Stimulated activated CD8-positive, alpha-beta memory T cell treated with anti-CD3 and anti-CD28 coated beads, Interleukin-15, amount 100 ng/mL, for 1 hour (primary cell): Measurements from ENCODE around the gene CCNT1.
"Not testable (repeated sequence)": the region's sequence is repeated elsewhere in the genome, so short reads cannot be mapped to it uniquely, and the experiment has no call there.

Experiments used
- DNase-seq: peaks from one replicate; pipeline ENCODE4 v3.0.0-alpha.2; 2020; ENCODE audit warnings: low read depth

CCNT1 gene

GRCh38 chr12:48716493-48717251 lies at the start of gene CCNT1:
Gene CCNT1, minus strand, starts transcription at chr12:48716707. Its CDS starts 32 bp downstream, at chr12:48716675.
- DNase-seq: peak; percentile 96

GRCh38 chr12:48765753-48766162 lies 49.3 kb upstream of the CCNT1 start:
- no peak for DNase-seq

DNA sequence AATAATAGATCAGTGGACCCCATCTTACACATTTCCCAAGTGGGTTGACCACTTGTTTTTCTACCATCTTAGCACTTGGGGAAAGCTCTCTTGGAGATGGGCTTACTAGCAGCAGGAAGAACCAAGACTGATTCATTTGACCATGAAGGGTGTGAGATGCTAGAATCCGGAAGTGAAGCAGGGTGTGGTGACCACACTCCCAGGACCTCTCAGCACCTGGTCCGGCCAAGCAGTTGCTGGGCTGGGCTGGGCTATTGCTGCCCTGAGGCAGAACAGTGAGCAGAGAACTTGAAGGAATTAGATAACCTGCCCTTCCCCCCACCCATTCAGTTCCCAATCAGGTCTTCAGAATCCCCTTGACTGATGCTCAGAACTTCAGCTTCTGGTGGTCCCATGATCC lies 48.0 kb upstream of the CCNT1 start:
- DNase-seq: no peak

DNA sequence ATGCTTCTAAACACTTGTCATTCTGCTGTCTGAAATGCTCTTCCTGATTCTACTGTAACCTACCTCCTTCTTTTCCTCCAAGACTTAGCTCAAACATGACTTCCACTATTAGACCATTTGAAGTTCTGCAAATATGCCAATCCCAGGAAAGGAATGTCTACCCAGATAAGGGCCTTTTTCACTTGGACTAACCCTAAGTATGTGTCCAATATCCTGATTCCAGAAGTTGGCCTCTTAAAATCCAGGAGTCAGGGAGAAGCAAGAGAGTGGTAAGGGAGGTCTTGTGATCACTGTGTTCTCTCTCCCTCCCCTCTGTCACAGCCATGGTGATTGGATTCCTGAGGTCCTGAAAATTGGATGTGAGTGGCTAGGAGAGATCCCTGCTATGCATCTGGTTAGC lies 42.2 kb upstream of the CCNT1 start:
- no peak for DNase-seq

GRCh38 chr12:48758186-48758585 lies 41.7 kb upstream of the CCNT1 start:
- no peak for DNase-seq

- no peak for DNase-seq
These were observed 34.4 kb upstream of the CCNT1 start for GRCh38 chr12:48750769-48751356.

- no peak for DNase-seq
These were observed 33.7 kb upstream of the CCNT1 start for GRCh38 chr12:48750215-48750614.

DNA sequence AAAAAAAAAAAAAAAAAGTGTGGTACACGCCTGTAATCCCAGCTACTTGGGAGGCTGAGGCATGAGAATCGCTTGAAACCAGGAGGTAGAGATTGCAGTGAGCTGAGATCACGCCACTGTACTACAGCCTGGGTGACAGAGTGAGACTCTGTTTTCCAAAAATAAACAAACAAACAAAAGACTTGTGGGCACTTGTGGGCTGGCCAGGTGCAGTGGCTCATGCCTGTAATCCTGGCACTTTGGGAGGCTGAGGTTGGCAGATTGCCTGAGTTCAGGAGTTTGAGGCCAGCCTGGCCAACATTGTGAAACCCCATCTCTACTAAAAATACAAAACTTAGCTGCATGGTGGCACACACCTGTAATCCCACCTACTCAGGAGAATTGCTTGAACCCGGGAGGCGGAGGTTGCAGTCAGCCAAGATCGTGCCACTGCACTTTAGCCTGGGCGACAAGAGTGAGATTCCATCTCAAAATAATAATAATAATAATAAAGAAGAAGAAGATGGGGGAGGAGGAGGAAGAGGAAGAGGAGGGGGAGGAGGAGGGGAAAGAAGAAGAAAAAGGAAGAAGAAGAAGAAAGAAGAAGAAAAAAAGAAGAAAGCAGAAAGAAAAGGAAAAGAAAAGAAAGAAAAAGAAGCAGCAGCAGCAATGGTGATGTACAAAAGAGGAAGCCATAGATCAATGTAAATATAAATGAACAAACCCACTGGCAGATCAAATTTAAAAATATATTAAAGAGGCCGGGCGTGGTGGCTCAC lies 27.9 kb upstream of the CCNT1 start:
- DNase-seq: no peak

DNA sequence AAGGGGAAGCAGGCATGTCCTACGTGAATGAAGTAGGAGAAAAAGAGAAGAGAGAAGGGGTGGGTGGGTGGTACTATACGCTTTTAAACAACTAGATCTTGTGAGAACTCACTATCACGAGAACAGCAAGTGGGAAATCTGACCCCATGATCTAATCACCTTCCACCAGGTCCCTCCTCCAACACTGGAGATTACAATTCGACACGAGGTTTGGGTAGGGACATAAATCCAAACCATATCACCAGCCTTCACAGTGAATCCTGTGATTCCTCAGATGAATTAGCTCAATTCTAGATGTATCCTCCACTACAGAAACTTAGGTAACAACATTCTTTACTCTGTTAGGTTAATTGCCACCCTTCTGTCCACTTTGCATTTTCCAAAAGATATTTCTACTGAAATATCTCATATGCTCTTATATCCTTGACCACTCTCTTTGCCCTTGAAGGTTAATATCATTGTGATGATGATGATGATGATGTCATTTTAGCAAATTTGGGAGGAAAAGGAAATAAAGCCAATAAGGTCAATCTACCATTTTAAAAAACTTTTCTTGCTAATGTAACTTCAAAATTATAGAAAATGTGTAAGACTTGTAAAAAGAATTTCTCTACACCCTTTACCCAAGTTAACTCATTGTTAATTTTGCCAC lies 23.2 kb upstream of the CCNT1 start:
- no peak for DNase-seq

GRCh38 chr12:48736456-48736855 lies 19.9 kb upstream of the CCNT1 start:
- DNase-seq: no peak

- no peak for DNase-seq
These were observed 12.3 kb upstream of the CCNT1 start for GRCh38 chr12:48728807-48729206.

DNA sequence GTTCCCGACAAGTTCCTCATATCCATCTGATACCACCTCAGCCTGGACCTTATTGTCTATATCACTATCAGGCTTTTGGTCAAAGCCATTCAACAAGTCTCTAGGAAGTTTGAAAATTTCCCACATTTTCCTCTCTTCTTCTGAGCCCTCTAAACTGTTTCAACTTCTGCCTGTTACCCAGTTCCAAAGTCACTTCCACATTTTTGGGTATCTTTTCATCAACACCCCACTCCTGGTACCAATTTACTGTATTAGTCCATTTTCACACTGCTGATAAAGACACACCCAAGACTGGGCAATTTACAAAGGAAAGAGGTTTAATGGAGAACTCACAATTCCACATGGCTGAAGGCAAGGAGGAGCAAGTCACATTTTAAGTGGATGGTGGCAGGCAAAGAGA lies 4.2 kb upstream of the CCNT1 start:
- not testable (repeated sequence) for DNase-seq

DNA sequence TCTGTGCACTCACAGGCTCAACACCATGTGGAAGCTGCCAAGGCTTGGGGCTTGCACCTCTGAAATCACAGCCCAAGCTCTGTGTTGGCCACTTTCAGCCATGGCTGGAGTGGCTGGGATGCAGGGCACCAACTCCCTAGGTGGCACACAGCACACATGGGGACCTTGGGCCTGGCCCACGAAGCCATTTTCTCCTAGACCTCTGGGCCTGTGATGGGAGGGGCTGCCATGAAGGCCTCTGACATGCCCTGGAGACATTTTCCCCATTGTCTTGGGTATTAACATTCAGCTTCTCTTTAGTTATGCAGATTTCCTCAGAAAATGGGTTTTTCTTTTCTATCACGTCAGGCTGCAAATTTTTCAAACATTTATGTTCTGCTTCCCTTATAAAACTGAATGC lies 3.7 kb upstream of the CCNT1 start:
- not testable (repeated sequence) for DNase-seq

GRCh38 chr12:48719002-48719401 lies 2.5 kb upstream of the CCNT1 start:
- not testable (repeated sequence) for DNase-seq

- DNase-seq: no peak
These were observed 767 bp upstream of the CCNT1 start for GRCh38 chr12:48717252-48717695.

DNA sequence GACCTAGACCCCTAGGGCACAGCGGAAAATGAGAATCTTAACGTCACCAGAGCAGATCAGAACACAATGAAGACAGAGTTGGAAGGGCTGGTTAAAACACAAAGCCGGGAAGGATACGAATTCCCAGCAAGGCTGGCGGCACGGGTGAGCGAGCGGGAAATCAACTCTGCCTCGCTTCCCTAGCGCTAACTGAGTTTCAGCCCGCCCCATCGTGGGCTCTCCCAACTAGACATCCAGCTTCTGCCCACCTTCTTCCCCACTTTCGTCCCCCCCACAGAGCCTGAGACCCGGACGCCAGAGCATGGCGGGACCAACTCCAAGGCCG lies 377 bp downstream of the CCNT1 start:
- peak; percentile 1 for DNase-seq

GRCh38 chr12:48712209-48712608 lies 4.3 kb downstream of the CCNT1 start:
- DNase-seq: no peak

DNA sequence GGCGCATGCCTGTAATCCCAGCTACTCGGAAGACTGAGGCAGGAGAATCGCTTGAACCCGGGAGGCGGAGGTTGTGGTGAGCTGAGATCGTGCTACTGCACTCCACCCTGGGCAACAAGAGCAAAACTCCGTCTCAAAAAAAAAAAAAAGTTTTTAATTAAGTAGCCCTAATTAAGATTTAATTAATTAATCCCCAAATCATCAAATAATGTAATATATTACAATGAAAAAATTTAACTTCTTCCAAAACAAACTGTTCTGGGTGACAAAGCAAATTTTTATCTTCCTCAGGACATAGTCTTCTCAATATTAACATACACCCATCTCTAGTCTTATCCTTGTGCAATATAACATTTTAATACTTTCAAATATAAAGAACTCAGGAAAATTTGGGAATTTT lies 17.7 kb downstream of the CCNT1 start:
- not testable (repeated sequence) for DNase-seq

DNA sequence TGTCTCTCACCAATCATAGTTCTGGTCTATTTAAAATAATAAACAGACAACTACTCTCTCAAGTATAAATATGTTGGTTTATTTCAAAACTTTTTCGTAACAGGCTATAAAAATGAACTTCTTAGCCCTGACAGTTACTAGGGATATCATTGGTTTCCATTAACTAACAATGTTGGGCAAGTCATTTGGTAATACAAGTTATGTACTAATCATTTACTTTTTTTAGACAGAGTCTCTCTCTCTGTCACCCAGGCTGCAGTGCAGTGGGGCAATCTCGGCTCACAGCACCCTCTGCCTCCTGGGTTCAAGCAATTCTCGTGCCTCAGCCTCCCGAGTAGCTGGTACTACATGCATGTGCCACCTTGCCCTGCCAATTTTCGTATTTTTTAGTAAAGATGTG lies 19.9 kb downstream of the CCNT1 start:
- no peak for DNase-seq

- no peak for DNase-seq
These were observed 20.6 kb downstream of the CCNT1 start for GRCh38 chr12:48695859-48696258.

DNA sequence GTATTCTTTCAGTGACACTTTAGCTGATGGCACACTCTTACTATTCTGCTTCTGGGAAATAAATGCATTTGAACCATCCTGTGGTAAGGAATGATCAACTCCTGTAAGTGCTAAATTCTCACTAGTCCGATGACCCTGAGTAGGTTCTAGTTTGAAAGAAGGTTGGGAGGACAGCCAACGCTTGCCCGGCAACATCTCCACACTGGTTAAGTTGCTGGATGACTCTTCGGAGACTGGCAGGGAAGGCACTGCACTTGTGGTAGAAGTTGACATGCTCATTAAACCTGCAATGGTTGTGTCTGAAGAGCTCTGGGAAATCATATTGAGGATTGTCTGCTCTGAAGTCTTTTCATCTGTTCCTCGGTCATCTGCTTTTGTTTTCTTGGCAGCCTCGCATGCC lies 22.5 kb downstream of the CCNT1 start:
- DNase-seq: no peak

DNA sequence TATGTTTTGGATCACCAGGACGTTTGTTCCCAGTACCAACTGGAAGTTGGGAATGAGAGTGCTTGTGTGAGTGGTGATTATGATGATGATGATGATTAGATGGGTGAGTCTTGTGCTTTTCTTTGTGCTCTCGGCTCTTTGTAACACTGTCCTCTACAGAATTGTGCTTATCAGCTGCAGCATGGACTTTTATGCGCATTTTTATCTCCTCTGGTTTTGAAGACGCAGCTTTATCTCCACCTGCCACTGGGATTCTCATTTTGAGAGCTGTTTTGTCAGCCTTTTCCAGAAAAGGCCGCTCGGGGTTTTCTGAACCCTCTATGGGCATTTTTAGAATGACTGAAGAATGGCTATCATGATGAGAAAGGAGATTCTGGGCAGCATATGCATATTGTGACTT lies 22.9 kb downstream of the CCNT1 start:
- no peak for DNase-seq
